GM18499 (cell line): ENCODE results near the gene RNF103.
"Not testable (repeated sequence)": the region's sequence is repeated elsewhere in the genome, so short reads cannot be mapped to it uniquely, and the experiment has no call there.

Experiments used
- ATAC-seq: cut with Tn5 transposase; IDR thresholded peaks from one replicate; pipeline ENCODE4 v1.9.1; 2021; ENCODE audit warnings: moderate number of reproducible peaks; ENCODE audit not compliant: insufficient read depth, unreplicated experiment

Gene RNF103

GRCh38 chr2:86627550-86627949 is 3.9 kb upstream of the RNF103 start:
- ATAC-seq, result no peak

DNA sequence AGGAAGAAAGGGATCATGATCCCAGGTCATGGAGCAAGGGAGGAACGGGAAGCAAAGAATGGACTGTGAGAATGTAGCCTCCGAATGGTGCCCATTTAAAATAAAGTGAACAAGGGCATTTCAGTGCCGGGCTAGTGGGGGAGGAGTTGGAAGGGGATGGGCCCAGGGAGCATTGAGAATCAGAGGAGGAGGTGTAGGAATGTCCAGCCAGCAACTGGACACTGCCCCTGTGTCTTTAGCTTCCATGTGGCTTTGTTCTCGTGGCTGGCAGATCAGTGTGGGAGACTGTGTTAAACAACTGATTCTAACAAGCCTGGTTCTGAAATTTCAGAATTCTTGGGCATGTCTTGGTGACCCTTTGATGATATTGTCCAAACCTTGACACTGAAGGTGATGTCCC is 1.4 kb upstream of the RNF103 start:
- ATAC-seq, result no peak

- ATAC-seq, result no peak
Observed at GRCh38 chr2:86624267-86624547, 542 bp upstream of the RNF103 start.

GRCh38 chr2:86623043-86623493 is 597 bp downstream of the RNF103 start:
- ATAC-seq, result peak; percentile 30

GRCh38 chr2:86622519-86623042 is 1.1 kb downstream of the RNF103 start:
- no peak for ATAC-seq

DNA sequence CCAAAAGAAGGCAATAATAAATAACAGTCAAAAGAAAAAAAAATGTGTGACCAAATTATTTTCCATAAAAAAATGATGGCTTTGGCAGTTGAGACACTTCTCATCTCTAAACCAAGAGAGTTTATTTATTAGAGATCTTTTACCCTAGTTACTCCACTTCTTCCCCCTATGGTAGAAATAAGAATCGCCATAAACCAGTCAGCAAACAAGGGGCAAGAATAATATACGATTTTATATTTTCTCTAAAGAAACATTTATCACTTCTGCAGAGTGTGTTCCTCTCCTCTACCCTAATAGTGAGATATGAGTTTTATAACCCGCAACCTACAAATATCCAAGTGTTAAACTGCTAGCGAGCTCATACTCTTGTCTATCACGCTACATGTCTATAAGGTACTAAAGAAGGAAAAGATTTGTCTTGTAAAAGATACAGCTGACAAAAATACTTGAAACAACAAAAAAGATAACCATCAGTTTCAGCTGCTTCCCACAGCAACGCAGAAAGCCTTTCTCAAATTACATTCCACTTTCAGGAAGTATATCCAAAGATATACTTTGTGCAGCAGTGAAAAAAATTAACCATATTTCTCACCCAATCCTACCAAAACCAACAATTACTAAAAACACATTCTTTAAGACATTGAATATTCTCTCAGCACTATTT is 2.3 kb downstream of the RNF103 start:
- no peak for ATAC-seq

GRCh38 chr2:86617738-86618137 is 5.9 kb downstream of the RNF103 start:
- ATAC-seq, result no peak

DNA sequence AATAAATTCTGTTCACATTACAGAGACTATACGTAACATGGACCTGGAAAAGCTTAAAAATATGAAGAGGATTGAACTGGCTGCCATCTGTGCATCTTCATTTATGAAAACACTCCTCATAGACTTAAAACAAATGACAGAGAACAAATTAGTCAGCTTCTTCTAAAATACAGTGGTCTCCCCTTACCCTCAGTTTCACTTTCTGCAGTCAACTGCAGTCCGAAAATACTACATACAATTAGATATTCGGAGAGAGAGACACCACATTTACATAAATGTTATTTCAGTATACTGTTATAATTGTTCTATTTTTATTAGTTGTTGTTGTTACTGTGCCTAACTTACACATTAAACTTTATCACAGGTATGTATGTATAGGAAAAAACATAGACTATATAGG is 6.5 kb downstream of the RNF103 start:
- no peak for ATAC-seq

- ATAC-seq, result no peak
Observed at GRCh38 chr2:86616502-86616901, 7.2 kb downstream of the RNF103 start.

DNA sequence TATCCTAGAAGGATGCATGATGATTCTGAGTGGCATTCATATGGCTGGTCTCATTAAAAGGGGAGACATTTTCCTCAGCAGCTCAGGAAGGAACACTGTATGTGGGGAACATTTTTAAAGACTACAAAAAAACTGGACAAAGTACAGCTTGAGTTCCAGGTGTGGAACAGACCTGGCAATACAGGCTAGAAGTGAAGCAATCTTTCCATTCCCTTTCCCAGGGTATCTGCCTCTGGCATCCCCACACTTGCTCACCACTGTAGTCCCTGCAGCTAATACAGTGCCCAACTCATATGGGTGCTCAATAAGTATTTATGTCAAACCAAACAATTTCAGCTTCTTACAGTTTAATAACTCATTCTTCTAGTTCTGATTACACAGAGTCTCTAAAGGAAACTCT is 8.1 kb downstream of the RNF103 start:
- no peak for ATAC-seq

GRCh38 chr2:86613515-86613914 is 10.2 kb downstream of the RNF103 start:
- no peak for ATAC-seq

DNA sequence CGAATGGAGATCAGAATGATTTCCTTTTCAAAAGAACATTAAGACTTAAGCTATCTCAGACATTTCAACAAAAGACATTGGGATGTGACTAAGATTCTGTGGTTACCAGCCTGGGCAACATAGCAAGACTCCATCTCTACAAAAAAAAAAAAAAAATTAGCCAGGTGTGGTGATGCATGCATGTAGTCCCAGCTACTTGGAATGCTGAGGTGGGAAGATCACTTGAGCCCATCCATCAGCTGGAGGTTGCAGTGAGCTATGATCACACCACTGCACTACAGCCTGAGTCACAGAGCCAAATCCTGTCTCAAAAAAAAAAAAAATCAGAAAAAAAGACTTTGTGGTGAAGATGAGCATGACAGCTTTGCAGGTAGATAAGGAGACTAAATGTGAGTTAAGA is 12.8 kb downstream of the RNF103 start:
- no peak for ATAC-seq

- ATAC-seq, result no peak
Observed at GRCh38 chr2:86608832-86609410, 14.7 kb downstream of the RNF103 start.

GRCh38 chr2:86603905-86604304 is 19.8 kb downstream of the RNF103 start:
- no peak for ATAC-seq

- ATAC-seq, result no peak
Observed at GRCh38 chr2:86598966-86599365, 24.7 kb downstream of the RNF103 start.

- ATAC-seq, result no peak
Observed at GRCh38 chr2:86596118-86596517, 27.5 kb downstream of the RNF103 start.

- no peak for ATAC-seq
Observed at GRCh38 chr2:86593266-86593665, 30.4 kb downstream of the RNF103 start.

DNA sequence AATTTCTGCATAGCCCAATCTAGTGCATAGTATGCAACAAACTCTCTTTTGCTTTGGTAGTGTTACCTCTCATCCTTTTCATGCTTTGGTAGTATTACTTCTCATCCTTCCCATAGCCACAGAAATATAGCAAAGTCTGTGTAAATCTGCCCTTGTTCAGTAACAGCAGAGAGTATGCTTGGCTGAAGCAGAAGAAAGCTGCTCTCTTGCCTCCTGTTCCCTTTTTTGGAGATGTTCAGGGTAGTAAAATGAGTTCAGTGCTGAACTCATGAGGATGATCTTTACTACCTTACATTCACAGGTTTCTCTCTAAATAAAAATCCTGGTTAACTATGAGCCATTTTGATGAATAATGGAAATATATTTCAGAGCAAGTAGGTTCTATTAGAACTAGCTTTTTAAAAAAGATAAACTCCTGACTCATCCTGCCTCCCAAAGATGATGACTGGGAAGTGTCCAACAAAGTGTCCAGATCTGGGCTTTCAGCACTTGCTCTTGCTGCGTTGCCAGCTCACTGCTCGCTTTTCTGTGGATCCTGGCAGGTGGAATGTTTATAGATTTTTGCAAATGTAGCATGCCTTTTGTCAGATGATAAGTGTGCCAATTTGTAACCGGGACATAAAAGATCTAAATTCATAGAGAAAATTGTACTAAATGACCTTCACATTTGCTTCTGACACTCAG is 31.0 kb downstream of the RNF103 start:
- ATAC-seq, result no peak

- not testable (repeated sequence) for ATAC-seq
Observed at GRCh38 chr2:86589701-86590100, 34.0 kb downstream of the RNF103 start.

GRCh38 chr2:86584151-86584913 is 39.3 kb downstream of the RNF103 start:
- peak; percentile 47 for ATAC-seq

DNA sequence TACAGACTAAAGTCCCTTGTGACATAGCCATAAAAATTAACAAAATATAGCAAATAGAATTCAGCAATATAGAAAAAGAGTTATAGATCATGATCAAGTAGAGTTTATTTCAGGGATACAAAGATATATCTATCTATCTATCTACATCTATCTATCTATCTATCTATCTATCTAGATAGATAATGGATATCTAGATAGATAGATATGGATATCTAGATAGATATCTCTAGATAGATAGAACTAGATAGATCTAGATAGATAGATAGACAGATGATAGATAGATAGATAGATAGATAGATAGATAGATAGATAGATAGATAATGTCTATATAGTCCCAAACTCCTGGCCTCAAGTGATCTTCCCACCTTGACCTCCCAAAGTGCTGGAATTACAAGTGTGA is 43.1 kb downstream of the RNF103 start:
- no peak for ATAC-seq
